Neuronal stem cell (in vitro differentiated cells): ENCODE measurements around the gene LUZP1.

Experiments used
- DNase-seq: peaks from one replicate; pipeline ENCODE4 v3.0.0-alpha.2; 2013; ENCODE audit warnings: low spot score
- H2AFZ ChIP-seq: one replicate; pipeline ENCODE4 v1.6.1; 2013; ENCODE audit warnings: mild to moderate bottlenecking, low read length, inconsistent platforms
- H2AK5ac ChIP-seq: 2 replicates; pipeline ENCODE4 v1.6.1; 2013; ENCODE audit warnings: low read depth, mild to moderate bottlenecking, inconsistent platforms, low read length, moderate library complexity, mixed read lengths
- H2BK120ac ChIP-seq: 2 replicates; pipeline ENCODE4 v1.6.1; 2013; ENCODE audit warnings: low read depth, mild to moderate bottlenecking, inconsistent platforms, low read length, moderate library complexity, mixed read lengths
- H2BK12ac ChIP-seq: one replicate; pipeline ENCODE4 v1.6.1; 2013; ENCODE audit warnings: low read length, inconsistent platforms
- H2BK15ac ChIP-seq: 2 replicates; pipeline ENCODE4 v1.6.1; 2013; ENCODE audit warnings: mild to moderate bottlenecking, low read length, inconsistent platforms, mixed read lengths
- H2BK5ac ChIP-seq: one replicate; pipeline ENCODE4 v1.6.1; 2013; ENCODE audit warnings: inconsistent platforms, mild to moderate bottlenecking, low read length, moderate library complexity
- H3K14ac ChIP-seq: one replicate; pipeline ENCODE4 v1.6.1; 2013; ENCODE audit warnings: low read length, inconsistent platforms
- H3K18ac ChIP-seq: 2 replicates; pipeline ENCODE4 v1.6.1; 2013; ENCODE audit warnings: low read length, inconsistent platforms
- H3K23ac ChIP-seq: 2 replicates; pipeline ENCODE4 v1.6.1; 2013; ENCODE audit warnings: low read depth, mild to moderate bottlenecking, mixed read lengths, low read length, inconsistent platforms; ENCODE audit not compliant: poor library complexity
- H3K27ac ChIP-seq: replicated peaks from 3 replicates; pipeline ENCODE4 v1.5.1; 2013; ENCODE audit warnings: low read length, inconsistent platforms
- H3K27me3 ChIP-seq, 3 experiments: 2 replicates each; pipeline ENCODE4 v1.6.1; 2013; ENCODE audit warnings: low read length in 3 of 3, mild to moderate bottlenecking in 2 of 3, inconsistent platforms in 1 of 3, low read depth in 1 of 3, mixed read lengths in 1 of 3, moderate library complexity in 1 of 3; ENCODE audit not compliant: control insufficient read depth in 3 of 3, insufficient read depth in 3 of 3
- H3K36me3 ChIP-seq, 2 donors: replicated peaks in 1 of 2; 2 replicates each; pipeline ENCODE4 v1.6.1; 2013; ENCODE audit warnings: low read length in 2 of 2; ENCODE audit not compliant: control insufficient read depth in 2 of 2, insufficient read depth in 2 of 2
- H3K4ac ChIP-seq: 2 replicates; pipeline ENCODE4 v1.6.1; 2013; ENCODE audit warnings: inconsistent platforms, mild to moderate bottlenecking, low read length, moderate library complexity
- H3K4me1 ChIP-seq, 2 donors: 1 replicate in 1 of 2; 2 replicates in 1 of 2; pipeline ENCODE4 v1.6.1; 2013; ENCODE audit warnings: low read length in 2 of 2, low read depth in 1 of 2; ENCODE audit not compliant: control insufficient read depth in 2 of 2, insufficient read depth in 1 of 2
- H3K4me2 ChIP-seq: one replicate; pipeline ENCODE4 v1.6.1; 2013; ENCODE audit warnings: mild to moderate bottlenecking, low read length, inconsistent platforms; ENCODE audit not compliant: insufficient read depth, poor library complexity, severe bottlenecking
- H3K4me3 ChIP-seq, 2 donors: 2 replicates each; pipeline ENCODE4 v1.5.1; 2013; ENCODE audit warnings: low read length in 2 of 2, mild to moderate bottlenecking in 2 of 2, inconsistent platforms in 1 of 2, moderate library complexity in 1 of 2
- H3K79me1 ChIP-seq: one replicate; pipeline ENCODE4 v1.6.1; 2013; ENCODE audit warnings: low read depth, mild to moderate bottlenecking, inconsistent platforms, low read length, moderate library complexity
- H3K9ac ChIP-seq: one replicate; pipeline ENCODE4 v1.6.1; 2013; ENCODE audit warnings: mild to moderate bottlenecking, low read depth, low read length, inconsistent platforms; ENCODE audit not compliant: poor library complexity
- H3K9me3 ChIP-seq, 2 donors: replicated peaks in 1 of 2; 2 replicates each; pipeline versions ENCODE3 to v1.6.1; 2013; ENCODE audit warnings: low read length in 2 of 2, mild to moderate bottlenecking in 2 of 2, inconsistent platforms in 1 of 2, low read depth in 1 of 2, mixed read lengths in 1 of 2, moderate library complexity in 1 of 2; ENCODE audit not compliant: control insufficient read depth in 2 of 2, insufficient read depth in 1 of 2
- H4K8ac ChIP-seq: one replicate; pipeline ENCODE4 v1.6.1; 2013; ENCODE audit warnings: low read depth, mild to moderate bottlenecking, inconsistent platforms, low read length, moderate library complexity
- H4K91ac ChIP-seq: one replicate; pipeline ENCODE4 v1.6.1; 2013; ENCODE audit warnings: low read length, low read depth, mild to moderate bottlenecking, inconsistent platforms; ENCODE audit not compliant: poor library complexity
- WGBS, 2 donors: extraction: QIAGEN DNeasy Blood & Tissue Kit; methylation state at CpG; one replicate each; pipeline ENCODE4 v1.1.7; 2013; ENCODE audit warnings: missing lambda C conversion rate in 2 of 2, mixed read lengths in 1 of 2; ENCODE audit not compliant: insufficient read length in 2 of 2, insufficient replicate concordance in 1 of 2; ENCODE audit errors: extremely low coverage in 2 of 2; 5-methylcytosine and 5-hydroxymethylcytosine counted together

Gene LUZP1

DNA sequence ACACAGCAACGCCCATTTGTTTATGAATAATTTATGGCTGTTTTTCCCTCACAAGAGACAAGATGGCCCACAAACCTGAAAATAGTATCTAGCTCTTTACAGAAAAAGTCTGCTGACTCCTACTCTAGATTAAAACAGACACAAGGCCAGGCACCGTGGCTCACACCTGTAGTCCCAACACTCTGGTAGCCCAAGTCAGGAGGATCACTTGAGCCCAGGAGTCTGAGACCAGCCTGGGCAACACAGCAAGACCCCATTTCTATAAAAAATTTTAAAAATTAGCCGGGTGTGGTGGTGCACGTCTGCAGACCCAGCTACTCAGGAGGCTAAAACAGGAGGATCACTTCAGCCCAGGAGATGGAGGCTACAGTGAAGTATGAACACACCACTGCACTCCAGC lies 34.6 kb downstream of the LUZP1 start:
- no peaks in the 10 kb centered on the region for H3K27me3 ChIP-seq
- H3K4me2 ChIP-seq: no peak overlapping the region
- H3K9ac ChIP-seq: no peak overlapping the region
- H2BK120ac ChIP-seq: no peak overlapping the region
- no peak overlapping the region for H2BK15ac ChIP-seq
- H3K18ac ChIP-seq: no peak overlapping the region
- no peaks in the 10 kb centered on the region for H3K9me3 ChIP-seq
- no peak overlapping the region for H2AK5ac ChIP-seq
- peaks cover 0 to 9% of the 10 kb centered on the region in 2 donors for H3K36me3 ChIP-seq
- H3K4me1 ChIP-seq: no peaks in the 10 kb centered on the region
- peaks cover 3% of the 10 kb centered on the region for H3K79me1 ChIP-seq
- H2BK12ac ChIP-seq: no peak overlapping the region
- H2AFZ ChIP-seq: no peak overlapping the region
- no peak overlapping the region for H4K8ac ChIP-seq
- H4K91ac ChIP-seq: no peak overlapping the region
- no peak overlapping the region for H2BK5ac ChIP-seq
- H3K27ac ChIP-seq: no peak overlapping the region
- WGBS, 2 donors: no CpG with 5 or more reads among the region's 4 CpGs
- no peak overlapping the region for H3K4ac ChIP-seq
- H3K4me3 ChIP-seq: no peak overlapping the region
- H3K23ac ChIP-seq: no peak overlapping the region
- no peak overlapping the region for H3K14ac ChIP-seq
- DNase-seq: no peak

DNA sequence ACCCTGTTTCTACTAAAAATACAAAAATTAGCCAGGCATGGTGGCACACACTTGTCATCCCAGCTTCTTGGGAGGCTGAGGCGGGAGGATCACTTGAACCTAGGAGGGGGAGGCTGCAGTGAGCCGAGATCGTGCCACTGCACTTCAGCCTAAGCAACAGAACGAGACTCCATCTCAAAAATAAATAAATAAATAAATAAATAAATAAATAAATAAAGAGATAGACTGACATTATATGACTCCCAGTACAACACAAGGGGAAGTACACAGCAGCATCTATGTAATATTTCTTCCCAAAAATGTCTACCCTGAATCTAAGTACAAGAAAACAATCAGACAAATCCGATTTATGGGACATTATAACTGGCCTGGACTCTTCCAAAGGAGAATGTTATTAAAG lies 35.1 kb downstream of the LUZP1 start:
- no CpG with 5 or more reads among the region's 5 CpGs for WGBS, 2 donors
- DNase-seq: no peak
- no peak overlapping the region for H2AFZ ChIP-seq
- H3K4me3 ChIP-seq: no peak overlapping the region
- no peaks in the 10 kb centered on the region for H3K27me3 ChIP-seq
- no peaks in the 10 kb centered on the region for H3K9me3 ChIP-seq
- H4K91ac ChIP-seq: no peak overlapping the region
- peaks cover 3% of the 10 kb centered on the region for H3K79me1 ChIP-seq
- H3K4me1 ChIP-seq: no peaks in the 10 kb centered on the region
- H4K8ac ChIP-seq: no peak overlapping the region
- H2BK12ac ChIP-seq: no peak overlapping the region
- H2AK5ac ChIP-seq: no peak overlapping the region
- H3K36me3 ChIP-seq: peaks cover 0 to 9% of the 10 kb centered on the region in 2 donors
- H3K14ac ChIP-seq: no peak overlapping the region
- no peak overlapping the region for H3K9ac ChIP-seq
- no peak overlapping the region for H3K4ac ChIP-seq
- H2BK15ac ChIP-seq: no peak overlapping the region
- no peak overlapping the region for H2BK5ac ChIP-seq
- H3K27ac ChIP-seq: no peak overlapping the region
- no peak overlapping the region for H3K4me2 ChIP-seq
- no peak overlapping the region for H3K18ac ChIP-seq
- H3K23ac ChIP-seq: no peak overlapping the region
- H2BK120ac ChIP-seq: no peak overlapping the region

DNA sequence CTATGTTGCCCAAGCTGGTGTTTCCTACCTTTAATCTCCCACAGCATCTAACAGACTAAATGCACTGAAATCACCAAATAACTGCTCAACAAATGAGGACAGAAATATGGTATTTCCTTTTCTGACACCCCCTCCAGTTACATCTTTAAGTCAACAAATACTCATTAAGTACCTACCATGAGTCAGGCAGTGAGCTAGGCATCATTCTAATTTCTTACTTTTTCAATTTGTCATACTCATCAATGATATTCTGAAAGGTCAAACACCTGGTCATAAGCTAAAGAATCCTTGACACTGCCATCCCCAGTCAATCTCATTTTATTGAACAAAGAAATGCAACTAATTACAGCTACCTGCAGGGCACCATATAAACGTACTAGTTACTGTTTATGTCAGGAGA lies 36.6 kb downstream of the LUZP1 start:
- no peaks in the 10 kb centered on the region for H3K27me3 ChIP-seq
- no peak overlapping the region for H3K4me3 ChIP-seq
- no peak overlapping the region for H3K27ac ChIP-seq
- no CpG with 5 or more reads among the region's 1 CpG for WGBS, 2 donors
- no peak overlapping the region for H3K14ac ChIP-seq
- H4K91ac ChIP-seq: no peak overlapping the region
- H3K4ac ChIP-seq: no peak overlapping the region
- no peak overlapping the region for H3K23ac ChIP-seq
- no peak overlapping the region for H3K18ac ChIP-seq
- H2BK12ac ChIP-seq: no peak overlapping the region
- no peak for DNase-seq
- H3K9ac ChIP-seq: no peak overlapping the region
- peaks cover 3% of the 10 kb centered on the region for H3K79me1 ChIP-seq
- no peaks in the 10 kb centered on the region for H3K4me1 ChIP-seq
- H2AK5ac ChIP-seq: no peak overlapping the region
- peaks cover 0 to 9% of the 10 kb centered on the region in 2 donors for H3K36me3 ChIP-seq
- no peak overlapping the region for H2AFZ ChIP-seq
- H2BK5ac ChIP-seq: no peak overlapping the region
- no peak overlapping the region for H2BK15ac ChIP-seq
- no peaks in the 10 kb centered on the region for H3K9me3 ChIP-seq
- no peak overlapping the region for H2BK120ac ChIP-seq
- H4K8ac ChIP-seq: no peak overlapping the region
- H3K4me2 ChIP-seq: no peak overlapping the region

DNA sequence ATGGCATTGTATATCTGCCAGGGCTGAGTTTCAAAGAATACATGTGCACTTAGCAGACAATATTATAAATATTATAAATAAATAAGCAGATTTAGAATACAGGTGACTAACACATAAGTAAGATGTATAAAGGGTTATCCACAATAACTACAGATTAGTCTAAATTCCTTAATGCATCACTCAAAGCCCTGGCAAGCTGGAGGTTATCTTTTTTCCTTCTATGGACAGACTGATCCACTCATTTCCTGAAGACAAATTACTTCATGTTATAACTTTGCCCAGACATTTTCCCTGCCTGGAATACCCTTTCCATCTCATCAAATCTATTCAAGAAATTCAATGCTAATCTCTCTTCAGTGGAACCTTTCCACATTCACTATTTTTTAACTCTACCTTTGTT lies 38.8 kb downstream of the LUZP1 start:
- Histone ChIP-seq H4K8ac (no peak overlapping the region), H3K9me3 (no peaks in the 10 kb centered on the region), H3K14ac (no peak overlapping the region), H3K4me3 (no peak overlapping the region), H3K4ac (no peak overlapping the region), H3K18ac (no peak overlapping the region), H2AK5ac (no peak overlapping the region), H3K23ac (no peak overlapping the region), H2BK15ac (no peak overlapping the region), H2BK120ac (no peak overlapping the region), H4K91ac (no peak overlapping the region), H3K79me1 (peaks cover 3% of the 10 kb centered on the region), H3K36me3 (peaks cover 0 to 8% of the 10 kb centered on the region in 2 donors), H3K27ac (no peak overlapping the region), H2BK12ac (no peak overlapping the region), H3K9ac (no peak overlapping the region), H3K27me3 (no peaks in the 10 kb centered on the region), H2BK5ac (no peak overlapping the region), H3K4me1 (no peaks in the 10 kb centered on the region), H3K4me2 (no peak overlapping the region), H2AFZ (no peak overlapping the region)
- DNase-seq: no peak
